HG03460 (cell line): ENCODE data around the gene MVD.

Experiments
- ATAC-seq: cut with Tn5 transposase; IDR thresholded peaks from one replicate; pipeline ENCODE4 v1.9.1; 2021; ENCODE audit not compliant: unreplicated experiment

Gene MVD

DNA sequence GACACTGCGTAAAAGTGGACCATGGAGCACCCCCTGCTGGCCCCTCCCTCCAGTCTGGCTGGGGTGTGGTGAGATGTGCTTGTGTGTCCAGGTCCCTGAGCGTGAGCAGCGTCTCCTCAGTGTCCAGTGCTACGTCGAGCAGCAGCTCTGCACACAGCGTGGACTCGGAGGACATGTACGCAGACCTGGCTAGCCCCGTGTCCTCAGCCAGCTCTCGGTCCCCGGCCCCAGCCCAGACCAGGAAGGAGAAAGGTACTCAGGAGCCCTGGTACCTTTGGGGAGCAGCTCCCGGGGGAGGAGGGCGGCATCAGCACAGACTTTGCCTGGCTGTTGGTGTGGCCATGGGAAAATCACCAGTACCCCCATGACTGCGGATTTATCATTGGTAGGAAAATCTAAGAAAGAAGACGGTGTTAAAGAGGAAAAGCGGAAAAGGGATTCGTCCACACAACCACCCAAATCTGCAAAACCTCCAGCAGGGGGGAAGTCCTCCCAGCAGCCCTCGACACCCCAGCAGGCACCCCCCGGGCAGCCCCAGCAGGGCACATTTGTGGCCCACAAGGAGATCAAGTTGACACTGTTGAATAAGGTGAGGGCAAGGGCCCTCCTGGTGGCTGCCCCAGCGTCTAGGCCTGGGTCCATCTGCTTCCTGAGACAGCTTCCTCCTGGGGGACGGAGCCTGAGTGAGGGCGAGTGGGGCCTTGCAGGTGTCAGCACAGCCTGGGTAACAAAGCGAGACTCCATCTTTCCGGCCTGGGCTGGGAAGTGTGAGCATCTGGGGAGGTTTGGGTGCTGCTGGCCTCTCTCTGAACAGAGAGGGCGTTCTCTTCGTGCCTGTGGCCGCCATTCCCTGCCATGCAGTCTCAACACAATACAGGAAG is 35.1 kb downstream of the MVD start:
- no peak for ATAC-seq

GRCh38 chr16:88626646-88627045 is 36.2 kb downstream of the MVD start:
- no peak for ATAC-seq

GRCh38 chr16:88624977-88625576 is 37.8 kb downstream of the MVD start:
- ATAC-seq = no peak

DNA sequence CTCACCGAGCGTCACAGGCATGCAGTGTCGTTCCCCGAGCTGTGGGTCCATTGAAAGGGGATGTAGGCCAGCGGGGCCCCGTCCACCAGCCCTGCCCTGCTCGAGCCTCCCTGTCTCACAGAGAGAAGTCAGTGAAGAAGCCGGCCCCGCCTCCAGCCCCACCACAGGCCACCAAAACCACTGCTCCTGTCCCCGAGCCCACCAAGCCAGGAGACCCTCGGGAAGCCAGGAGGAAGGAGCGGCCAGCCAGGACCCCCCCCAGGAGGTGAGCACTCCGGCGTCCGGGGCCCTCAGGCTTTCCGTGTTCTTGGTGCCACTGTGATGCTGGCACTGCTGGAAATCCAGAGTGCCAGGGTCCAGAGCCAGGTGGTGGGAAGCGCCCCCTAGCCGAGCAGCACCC is 38.4 kb downstream of the MVD start:
- no peak for ATAC-seq

- ATAC-seq = no peak
Measured at GRCh38 chr16:88623858-88624257, 39.0 kb downstream of the MVD start.

DNA sequence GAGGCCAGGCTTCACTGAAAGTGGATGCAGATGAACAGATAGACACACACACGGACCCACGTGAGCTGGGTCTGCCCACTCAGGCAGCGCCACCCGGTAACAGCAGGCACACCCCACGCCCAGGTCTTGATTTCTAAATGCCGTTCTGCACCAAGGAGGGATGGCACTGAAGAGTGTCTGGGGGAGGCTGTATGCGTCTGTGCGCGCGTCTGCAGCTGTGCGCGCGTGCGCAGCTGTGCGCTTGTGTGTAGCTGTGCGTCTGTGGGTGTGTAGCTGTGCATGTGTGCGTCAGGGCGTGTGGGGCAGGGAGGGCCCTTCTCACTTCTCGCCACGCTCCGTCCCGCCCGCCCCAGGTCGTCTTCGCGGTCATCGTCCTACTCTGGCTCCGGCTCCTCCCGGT is 40.0 kb downstream of the MVD start:
- ATAC-seq = no peak

DNA sequence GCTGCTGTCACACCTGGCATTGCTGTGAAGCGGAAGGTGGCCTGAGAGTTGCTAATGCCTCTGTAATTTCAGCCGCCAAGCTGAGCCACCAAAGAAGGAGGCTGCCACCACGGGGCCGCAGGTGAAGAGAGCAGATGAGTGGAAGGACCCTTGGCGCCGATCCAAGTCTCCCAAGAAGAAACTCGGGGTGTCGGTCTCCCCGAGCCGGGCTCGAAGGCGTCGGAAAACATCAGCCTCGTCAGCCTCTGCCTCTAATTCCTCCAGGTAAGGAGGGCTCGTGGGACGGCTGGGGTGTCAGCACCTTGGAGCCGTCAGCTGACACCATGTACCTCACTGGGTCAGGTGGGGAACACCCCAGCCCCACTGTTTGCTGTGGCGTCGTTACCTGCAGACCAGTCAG is 40.8 kb downstream of the MVD start:
- no peak for ATAC-seq

- no peak for ATAC-seq
Measured at GRCh38 chr16:88619859-88620815, 42.8 kb downstream of the MVD start.

DNA sequence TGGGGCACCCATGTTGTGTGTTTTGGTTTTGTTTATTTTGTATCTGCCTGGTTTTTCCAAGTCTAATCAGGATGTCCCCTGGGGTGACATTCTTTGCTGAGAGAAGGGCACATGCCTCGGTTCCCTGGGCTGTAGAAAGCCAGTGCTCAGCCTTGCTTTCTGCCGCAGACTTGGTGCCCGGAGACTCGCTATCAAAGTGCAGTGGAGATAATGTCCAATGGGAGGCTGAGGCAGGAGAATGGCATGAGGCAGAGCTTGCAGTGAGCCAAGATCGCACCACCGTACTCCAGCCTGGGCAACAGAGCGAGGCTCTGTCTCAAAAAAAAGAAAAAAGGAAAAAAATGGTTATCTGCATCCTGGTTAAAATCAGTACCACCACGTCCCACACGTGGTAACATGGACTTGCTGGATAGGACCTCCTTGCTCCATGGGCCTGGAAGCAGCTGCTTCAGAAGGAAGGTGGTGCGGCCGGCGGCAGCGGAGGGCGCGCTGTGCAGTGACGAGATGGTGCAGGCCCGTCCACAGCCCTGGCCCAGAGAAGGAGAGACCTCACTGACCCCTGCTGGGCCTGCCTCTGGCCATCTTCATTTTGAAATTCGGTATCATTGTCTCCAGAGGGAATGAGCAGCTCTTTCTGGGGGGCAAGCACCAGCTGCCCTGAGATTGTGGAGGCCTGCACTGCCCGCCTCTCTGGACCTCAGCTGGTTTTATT is 43.8 kb downstream of the MVD start:
- no peak for ATAC-seq

DNA sequence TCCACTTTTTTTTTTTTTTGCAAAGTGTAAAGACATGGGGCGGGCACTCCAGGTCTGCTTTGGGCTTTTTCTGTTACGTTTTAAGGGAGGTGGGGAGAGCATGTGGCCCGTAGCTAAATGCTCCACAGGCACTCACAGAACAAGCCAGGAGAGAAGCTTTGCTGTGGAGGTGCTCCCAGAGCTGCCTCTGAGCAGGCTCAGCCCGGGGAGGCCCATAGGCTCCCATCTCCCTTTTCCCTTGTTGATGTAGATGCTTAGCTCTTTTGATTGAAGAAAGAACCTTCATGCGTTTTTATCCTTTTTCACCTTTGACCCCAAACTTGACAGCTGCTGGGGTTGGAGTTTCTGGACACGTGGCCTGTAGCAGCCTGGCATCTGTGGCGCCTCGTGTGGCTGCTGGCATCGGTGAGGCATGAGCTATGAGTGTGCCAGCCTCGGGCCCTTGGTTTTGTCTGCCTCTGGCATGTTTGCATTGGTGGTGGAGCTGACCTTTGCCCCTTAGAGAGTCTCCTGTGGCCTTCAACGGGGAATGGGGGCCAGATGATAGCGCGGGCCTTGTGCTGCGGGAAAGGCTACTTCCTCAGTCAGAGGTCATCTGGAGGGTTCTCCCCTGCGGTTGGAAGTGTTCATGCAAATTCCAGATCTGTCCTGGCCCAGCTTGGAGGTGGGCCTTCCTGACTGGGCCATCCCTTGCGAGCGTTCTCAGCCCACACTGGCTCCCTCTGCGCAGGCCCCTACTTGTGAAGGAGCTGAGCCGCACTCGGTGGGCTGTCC is 44.5 kb downstream of the MVD start:
- ATAC-seq = no peak

- ATAC-seq = no peak
Measured at GRCh38 chr16:88617268-88618031, 45.4 kb downstream of the MVD start.

- ATAC-seq = no peak
Measured at GRCh38 chr16:88616736-88617135, 46.2 kb downstream of the MVD start.

- no peak for ATAC-seq
Measured at GRCh38 chr16:88616320-88616719, 46.6 kb downstream of the MVD start.

GRCh38 chr16:88614818-88615580 is 47.9 kb downstream of the MVD start:
- ATAC-seq = no peak

GRCh38 chr16:88613911-88614817 is 48.7 kb downstream of the MVD start:
- no peak for ATAC-seq

DNA sequence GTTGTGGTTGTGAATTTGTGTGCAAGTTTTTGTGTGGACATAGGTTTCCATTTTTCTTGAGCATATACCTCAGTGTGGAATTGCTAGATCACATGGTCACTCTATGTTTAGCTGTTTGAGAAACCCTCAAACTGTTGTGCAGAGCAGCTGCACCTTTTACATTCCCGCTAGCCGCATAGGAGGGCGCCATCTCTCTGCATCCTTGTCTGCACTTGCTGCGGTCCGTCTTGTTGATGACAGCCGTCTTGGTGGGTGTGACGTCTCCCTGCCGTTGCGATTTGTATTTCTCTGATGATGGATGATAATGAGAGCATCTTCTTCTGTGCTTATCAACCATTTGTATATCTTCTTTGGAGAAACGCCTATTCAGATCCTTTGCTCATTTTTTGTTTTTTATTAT is 49.6 kb downstream of the MVD start:
- no peak for ATAC-seq
